Osteocyte (in vitro differentiated cells): ENCODE results near the gene PHETA1. TPM values are rescaled to one million over a fixed set of nuclear protein-coding genes. Genes with fewer than 3 reads are reported as not detected.

Experiments
- DNase-seq: peaks from one replicate; pipeline ENCODE4 v3.0.0; 2021; ENCODE audit warnings: mixed read lengths; ENCODE audit not compliant: unreplicated experiment; ENCODE audit errors: extremely low spot score
- H3K27ac Mint-ChIP-seq: one replicate; pipeline ENCODE4 v1.8.0; 2021; ENCODE audit warnings: mild to moderate bottlenecking, mixed read lengths; ENCODE audit not compliant: unreplicated experiment
- H3K27me3 Mint-ChIP-seq: one replicate; pipeline ENCODE4 v1.8.0; 2021; ENCODE audit warnings: mixed read lengths; ENCODE audit not compliant: unreplicated experiment
- H3K36me3 Mint-ChIP-seq: one replicate; pipeline ENCODE4 v1.8.0; 2021; ENCODE audit warnings: mixed read lengths; ENCODE audit not compliant: unreplicated experiment
- H3K4me1 Mint-ChIP-seq: one replicate; pipeline ENCODE4 v1.8.0; 2021; ENCODE audit warnings: mixed read lengths; ENCODE audit not compliant: unreplicated experiment
- H3K4me3 Mint-ChIP-seq: one replicate; pipeline ENCODE4 v1.8.0; 2021; ENCODE audit warnings: mild to moderate bottlenecking, moderate library complexity, mixed read lengths; ENCODE audit not compliant: unreplicated experiment
- H3K9me3 Mint-ChIP-seq: one replicate; pipeline ENCODE4 v1.8.0; 2021; ENCODE audit warnings: mixed read lengths; ENCODE audit not compliant: unreplicated experiment
- CTCF ChIP-seq: fragments of 200-600 bp; sonication (generic); IDR thresholded peaks from 2 replicates; pipeline ENCODE4 v1.5.0; 2021; ENCODE audit warnings: antibody characterized with exemption, mild to moderate bottlenecking, moderate library complexity
- long read RNA-seq: library from polyadenylated mRNA; unstranded; transcript quantifications from one replicate; pipeline ENCODE4 v2.0.0, GENCODE V29; 2021
- total RNA-seq: library from RNA; stranded (reverse); gene quantifications from 2 replicates; pipeline ENCODE4 v1.2.1, GENCODE V29; 2021

PHETA1 gene
- total RNA-seq = 13.6 and 14.6 TPM in 2 replicates
- long read RNA-seq = 0 reads

DNA sequence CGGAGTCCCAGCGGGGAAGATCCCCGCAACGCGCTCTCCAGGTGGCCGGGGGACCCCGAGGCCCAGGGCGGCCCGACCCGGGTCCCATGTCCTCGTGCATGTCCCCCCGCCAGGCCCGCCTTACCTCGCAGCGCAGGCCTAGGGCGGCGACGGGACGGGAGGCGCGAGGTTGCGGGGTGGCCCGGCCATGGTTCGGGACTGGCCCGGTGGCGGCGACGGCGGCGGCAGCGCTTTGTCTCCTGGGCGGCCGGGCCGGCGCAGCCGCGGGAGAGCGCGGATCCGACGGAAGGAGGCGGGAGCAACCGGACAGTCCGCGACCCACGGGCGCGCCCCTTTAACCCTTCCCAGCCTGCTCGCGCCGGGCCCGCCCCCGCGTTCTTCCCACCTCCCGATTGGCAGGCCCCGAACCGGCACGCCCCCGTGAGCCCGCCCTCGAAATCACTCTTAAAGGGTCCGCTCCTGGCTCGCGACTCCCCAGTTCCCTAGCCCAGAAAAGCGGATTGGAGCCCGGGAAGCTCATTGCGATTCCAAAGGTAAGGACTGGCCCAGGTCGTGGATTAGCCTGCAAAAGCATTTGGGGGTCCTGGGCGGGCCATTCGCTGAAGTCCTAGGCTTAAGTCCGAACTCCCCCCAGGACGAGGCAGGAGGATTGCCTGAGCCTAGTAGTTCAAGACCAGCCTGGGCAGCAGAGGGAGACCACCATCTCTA, at the start of gene PHETA1:
PHETA1 (minus strand) TSS at position 308 of the 708 bp plus-strand sequence. CDS start 5,668 bp downstream, outside the sequence.
- H3K27me3 Mint-ChIP-seq = no peaks in the 10 kb centered on the region
- peaks cover 22% of the 10 kb centered on the region for H3K4me1 Mint-ChIP-seq
- H3K36me3 Mint-ChIP-seq = peaks cover 6% of the 10 kb centered on the region
- TF ChIP-seq CTCF = peak; percentile 8
- H3K4me3 Mint-ChIP-seq = peak within 1 kb of the TSS; percentile 81
- peak within 1 kb of the TSS; percentile 23 for H3K27ac Mint-ChIP-seq
- no peaks in the 10 kb centered on the region for H3K9me3 Mint-ChIP-seq
- DNase-seq = peak; percentile 96

DNA sequence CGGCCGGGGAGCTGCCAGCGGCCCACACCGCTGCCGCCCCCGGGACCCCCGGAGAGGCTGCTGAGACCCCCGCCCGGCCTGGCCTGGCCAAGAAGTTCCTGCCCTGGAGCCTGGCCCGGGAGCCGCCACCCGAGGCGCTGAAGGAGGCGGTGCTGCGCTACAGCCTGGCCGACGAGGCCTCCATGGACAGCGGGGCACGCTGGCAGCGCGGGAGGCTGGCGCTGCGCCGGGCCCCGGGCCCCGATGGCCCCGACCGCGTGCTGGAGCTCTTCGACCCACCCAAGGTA, 49.6 kb upstream of the PHETA1 start:
- no peak for TF ChIP-seq CTCF
- H3K4me1 Mint-ChIP-seq = peaks cover 18% of the 10 kb centered on the region
- no peaks in the 10 kb centered on the region for H3K27me3 Mint-ChIP-seq
- H3K27ac Mint-ChIP-seq = no peak overlapping the region
- no peak for DNase-seq
- no peak overlapping the region for H3K4me3 Mint-ChIP-seq
- H3K36me3 Mint-ChIP-seq = peaks cover 13% of the 10 kb centered on the region
- H3K9me3 Mint-ChIP-seq = no peaks in the 10 kb centered on the region

DNA sequence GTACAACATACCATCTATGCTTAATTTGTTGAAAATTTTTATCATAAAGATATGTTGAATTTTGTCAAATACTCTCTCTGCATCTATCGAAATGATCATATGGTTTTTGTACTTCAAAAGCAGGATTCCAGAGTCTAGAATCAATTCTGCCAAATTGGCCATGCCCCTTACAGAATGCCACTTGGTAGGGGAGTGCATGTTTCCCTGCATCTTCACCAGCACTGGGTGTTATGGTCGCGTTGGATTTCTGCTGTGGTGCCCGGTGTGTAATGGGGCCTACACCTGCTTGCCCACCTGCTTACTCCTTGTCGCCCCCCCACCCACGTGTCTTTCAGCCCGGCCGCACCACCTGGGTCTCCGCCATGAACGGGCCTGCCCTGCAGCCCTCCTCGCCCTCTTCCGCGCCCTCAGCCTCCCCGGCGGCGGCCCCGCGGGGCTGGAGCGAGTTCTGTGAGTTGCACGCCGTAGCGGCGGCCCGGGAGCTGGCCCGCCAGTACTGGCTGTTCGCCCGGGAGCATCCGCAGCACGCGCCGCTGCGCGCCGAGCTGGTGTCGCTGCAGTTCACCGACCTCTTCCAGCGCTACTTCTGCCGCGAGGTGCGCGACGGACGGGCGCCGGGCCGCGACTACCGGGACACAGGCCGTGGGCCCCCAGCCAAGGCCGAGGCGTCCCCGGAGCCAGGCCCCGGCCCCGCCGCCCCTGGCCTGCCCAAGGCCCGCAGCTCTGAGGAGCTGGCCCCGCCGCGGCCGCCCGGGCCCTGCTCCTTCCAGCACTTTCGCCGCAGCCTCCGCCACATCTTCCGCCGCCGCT, 49.1 kb upstream of the PHETA1 start:
- DNase-seq = no peak
- Mint-ChIP-seq H3K4me3 (no peak overlapping the region), H3K4me1 (peaks cover 24% of the 10 kb centered on the region), H3K27ac (no peak overlapping the region), H3K9me3 (no peaks in the 10 kb centered on the region), H3K36me3 (peaks cover 13% of the 10 kb centered on the region), H3K27me3 (no peaks in the 10 kb centered on the region)
- TF ChIP-seq CTCF = no peak

DNA sequence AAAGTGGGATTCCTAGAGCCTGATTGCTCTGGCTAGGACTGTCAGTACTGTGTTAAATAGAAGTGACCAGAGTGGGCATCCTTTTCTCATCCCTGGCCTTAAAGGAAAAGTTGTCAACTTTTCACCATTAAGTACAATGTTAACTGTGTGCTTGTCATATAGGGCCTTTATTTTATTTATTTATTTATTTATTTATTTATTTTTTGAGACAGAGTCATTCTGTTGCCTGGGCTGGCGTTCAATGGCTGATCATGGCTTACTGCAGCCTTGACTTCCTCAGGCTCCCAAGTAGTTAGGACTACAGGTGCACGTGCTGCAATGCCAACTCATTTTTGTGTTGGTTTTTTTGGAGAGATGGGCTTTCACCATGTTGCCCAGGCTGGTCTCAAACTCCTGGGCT, 48.4 kb upstream of the PHETA1 start:
- H3K4me1 Mint-ChIP-seq = peaks cover 31% of the 10 kb centered on the region
- H3K4me3 Mint-ChIP-seq = no peak overlapping the region
- TF ChIP-seq CTCF = no peak
- H3K36me3 Mint-ChIP-seq = peaks cover 13% of the 10 kb centered on the region
- no peak overlapping the region for H3K27ac Mint-ChIP-seq
- H3K9me3 Mint-ChIP-seq = no peaks in the 10 kb centered on the region
- DNase-seq = no peak
- no peaks in the 10 kb centered on the region for H3K27me3 Mint-ChIP-seq

- no peak for DNase-seq
- H3K4me3 Mint-ChIP-seq = no peak overlapping the region
- TF ChIP-seq CTCF = no peak
- no peaks in the 10 kb centered on the region for H3K9me3 Mint-ChIP-seq
- H3K27me3 Mint-ChIP-seq = no peaks in the 10 kb centered on the region
- H3K4me1 Mint-ChIP-seq = peaks cover 55% of the 10 kb centered on the region
- peaks cover 3% of the 10 kb centered on the region for H3K36me3 Mint-ChIP-seq
- peak overlapping the region; percentile 6 for H3K27ac Mint-ChIP-seq
Measured at GRCh38 chr12:111414711-111415252, 45.9 kb upstream of the PHETA1 start.
